Lung (tissue), 12 donors: Measurements from ENCODE around the gene AGAP1. TPM values are rescaled to one million over a fixed set of nuclear protein-coding genes. Genes with fewer than 3 reads are reported as not detected.

Source experiments
- ATAC-seq: fragments of 200-7000 bp; cut with Tn5 transposase; one replicate; pipeline ENCODE4 v1.9.1; 2020; ENCODE audit warnings: moderate number of reproducible peaks; ENCODE audit not compliant: insufficient read depth, low FRiP score
- DNase-seq, 3 donors: peaks; one replicate each; pipeline ENCODE4 v3.0.0-alpha.2; 2013 to 2017
- H3K27ac ChIP-seq, 2 donors: one replicate each; pipeline ENCODE4 v1.5.1; 2013; ENCODE audit warnings: mild to moderate bottlenecking in 2 of 2, moderate library complexity in 2 of 2, control low read depth in 1 of 2, inconsistent platforms in 1 of 2, low read depth in 1 of 2, low read length in 1 of 2
- H3K27me3 ChIP-seq, 3 donors: one replicate each; pipeline ENCODE4 v1.5.1; 2013; ENCODE audit warnings: low read length in 2 of 3; ENCODE audit not compliant: control insufficient read depth in 3 of 3, insufficient read depth in 3 of 3
- H3K36me3 ChIP-seq, 4 donors: one replicate each; pipeline ENCODE4 v1.5.1; 2013; ENCODE audit warnings: low read length in 4 of 4, mild to moderate bottlenecking in 1 of 4, moderate library complexity in 1 of 4; ENCODE audit not compliant: control insufficient read depth in 4 of 4, insufficient read depth in 4 of 4
- H3K4me1 ChIP-seq, 5 donors: one replicate each; pipeline ENCODE4 v1.5.1; 2013; ENCODE audit warnings: low read length in 5 of 5, mild to moderate bottlenecking in 2 of 5, moderate library complexity in 1 of 5; ENCODE audit not compliant: control insufficient read depth in 5 of 5, insufficient read depth in 5 of 5
- H3K4me3 ChIP-seq: one replicate; pipeline ENCODE4 v1.5.1; 2013; ENCODE audit warnings: mild to moderate bottlenecking, control low read depth, moderate library complexity
- H3K9ac ChIP-seq, 2 donors: one replicate each; pipeline ENCODE4 v1.5.1; 2013; ENCODE audit warnings: low read length in 2 of 2, control low read depth in 1 of 2; ENCODE audit not compliant: insufficient read depth in 1 of 2
- H3K9me3 ChIP-seq, 4 donors: one replicate each; pipeline ENCODE4 v1.5.1; 2013; ENCODE audit warnings: low read length in 3 of 4, mild to moderate bottlenecking in 1 of 4, moderate library complexity in 1 of 4; ENCODE audit not compliant: control insufficient read depth in 4 of 4, insufficient read depth in 3 of 4
- WGBS, 2 donors: extraction: QIAGEN DNeasy Blood & Tissue Kit; methylation state at CpG; one replicate each; pipeline ENCODE4 v1.1.7; 2013; 5-methylcytosine and 5-hydroxymethylcytosine counted together
- polyA plus RNA-seq, 2 donors: library from polyadenylated mRNA; stranded (reverse); fragments of 200-250 nt; gene quantifications; one replicate each; pipeline ENCODE4 v1.2.1, GENCODE V29; 2013
- total RNA-seq, 2 donors: library from RNA; depleted of rRNA in 1 of 2; stranded (reverse); fragments of >200 nt in 1 of 2; gene quantifications; one replicate each; pipeline ENCODE4 v1.2.1, GENCODE V29; 2014 to 2021
- TF ChIP-seq, protein P1 (sequence below): IDR thresholded peaks from 2 replicates; pipeline ENCODE4 v1.5.1; 2012; ENCODE audit warnings: mild to moderate bottlenecking; ENCODE audit errors: control extremely low read depth, extremely low read depth
- donor health status: control.
- donor health status: control.
- donor health status: Bipolar disorder and iron deficiency.
- donor health status: healthy.
- donor health status: DM: yes; HTN: yes; CAD: no.

The AGAP1 gene
- total and polyA plus RNA-seq, 4 donors, result 6.6 to 39.4 (median 20.2) TPM

DNA sequence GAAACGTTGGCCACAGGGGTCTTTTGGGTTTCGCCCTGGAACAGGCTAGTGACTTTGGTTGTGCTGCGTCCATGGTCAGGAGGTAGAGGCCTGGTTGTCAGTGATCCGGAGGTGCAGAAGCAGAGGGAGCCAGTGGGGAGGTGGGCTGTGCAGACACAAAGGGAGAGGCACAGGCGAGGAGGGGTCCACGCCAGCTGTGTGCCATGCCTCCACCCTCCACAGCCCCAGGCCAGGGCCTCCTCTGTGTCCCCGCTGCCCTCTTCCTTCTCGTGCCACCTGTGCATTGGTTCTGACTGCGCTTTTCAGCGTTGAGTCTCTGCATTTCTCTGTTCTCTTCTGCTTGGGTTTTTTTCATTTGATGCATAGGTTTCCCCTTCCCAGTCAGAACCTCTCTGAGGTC, 553.3 kb downstream of the AGAP1 start:
- H3K4me3 ChIP-seq, result no peak overlapping the region
- 93 to 97% methylated on average over 10 of the region's 10 CpGs for WGBS, 2 donors
- H3K27ac ChIP-seq, result no peak overlapping the region
- H3K9me3 ChIP-seq, result no peaks in the 10 kb centered on the region
- TF ChIP-seq, protein P1, sequence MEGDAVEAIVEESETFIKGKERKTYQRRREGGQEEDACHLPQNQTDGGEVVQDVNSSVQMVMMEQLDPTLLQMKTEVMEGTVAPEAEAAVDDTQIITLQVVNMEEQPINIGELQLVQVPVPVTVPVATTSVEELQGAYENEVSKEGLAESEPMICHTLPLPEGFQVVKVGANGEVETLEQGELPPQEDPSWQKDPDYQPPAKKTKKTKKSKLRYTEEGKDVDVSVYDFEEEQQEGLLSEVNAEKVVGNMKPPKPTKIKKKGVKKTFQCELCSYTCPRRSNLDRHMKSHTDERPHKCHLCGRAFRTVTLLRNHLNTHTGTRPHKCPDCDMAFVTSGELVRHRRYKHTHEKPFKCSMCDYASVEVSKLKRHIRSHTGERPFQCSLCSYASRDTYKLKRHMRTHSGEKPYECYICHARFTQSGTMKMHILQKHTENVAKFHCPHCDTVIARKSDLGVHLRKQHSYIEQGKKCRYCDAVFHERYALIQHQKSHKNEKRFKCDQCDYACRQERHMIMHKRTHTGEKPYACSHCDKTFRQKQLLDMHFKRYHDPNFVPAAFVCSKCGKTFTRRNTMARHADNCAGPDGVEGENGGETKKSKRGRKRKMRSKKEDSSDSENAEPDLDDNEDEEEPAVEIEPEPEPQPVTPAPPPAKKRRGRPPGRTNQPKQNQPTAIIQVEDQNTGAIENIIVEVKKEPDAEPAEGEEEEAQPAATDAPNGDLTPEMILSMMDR, result no peak
- peaks cover 0 to 14% (median 3%) of the 10 kb centered on the region in 4 donors for H3K36me3 ChIP-seq
- no peak overlapping the region for H3K9ac ChIP-seq
- no peaks in the 10 kb centered on the region for H3K4me1 ChIP-seq
- no peaks in the 10 kb centered on the region for H3K27me3 ChIP-seq
- no peak for DNase-seq
- ATAC-seq, result no peak

DNA sequence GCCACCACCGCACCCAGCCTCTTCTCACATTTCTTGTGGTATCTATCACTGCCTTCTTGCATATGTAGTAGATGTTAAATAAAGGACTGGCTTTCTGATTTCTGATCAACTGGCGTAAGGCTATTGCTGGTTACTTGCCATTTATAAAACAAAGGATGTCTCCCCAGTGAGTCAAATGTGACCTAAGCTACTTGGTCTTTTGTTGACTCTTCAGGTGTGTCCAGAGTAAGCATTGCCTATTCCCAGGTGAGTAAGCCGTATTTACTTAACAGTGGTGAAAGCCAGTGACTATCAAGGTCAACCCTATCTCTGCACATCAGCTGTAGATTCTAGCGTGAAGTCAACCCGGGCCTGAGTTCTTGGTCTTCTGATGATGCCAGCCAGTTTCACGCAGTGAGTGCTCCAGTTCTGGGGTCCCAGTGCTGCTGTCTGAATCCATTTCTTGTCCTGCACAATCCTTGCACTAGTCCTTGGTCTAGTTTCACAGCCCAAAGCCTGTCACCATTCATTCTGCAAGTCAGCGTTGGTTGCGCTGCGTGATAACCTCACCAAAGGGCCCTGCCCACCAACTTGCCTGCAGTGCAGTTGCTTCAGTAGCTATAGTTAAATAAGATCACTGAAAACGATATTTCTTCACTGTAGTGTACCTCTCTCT, 554.2 kb downstream of the AGAP1 start:
- H3K27me3 ChIP-seq, result no peaks in the 10 kb centered on the region
- DNase-seq, result no peak
- 91 to 93% methylated on average over 10 of the region's 10 CpGs for WGBS, 2 donors
- no peak overlapping the region for H3K27ac ChIP-seq
- TF ChIP-seq, protein P1, result no peak
- no peak for ATAC-seq
- no peak overlapping the region for H3K9ac ChIP-seq
- H3K4me1 ChIP-seq, result peaks cover 0 to 2% (median 0%) of the 10 kb centered on the region in 5 donors
- peaks cover 0 to 15% (median 3%) of the 10 kb centered on the region in 4 donors for H3K36me3 ChIP-seq
- no peak overlapping the region for H3K4me3 ChIP-seq
- H3K9me3 ChIP-seq, result no peaks in the 10 kb centered on the region

DNA sequence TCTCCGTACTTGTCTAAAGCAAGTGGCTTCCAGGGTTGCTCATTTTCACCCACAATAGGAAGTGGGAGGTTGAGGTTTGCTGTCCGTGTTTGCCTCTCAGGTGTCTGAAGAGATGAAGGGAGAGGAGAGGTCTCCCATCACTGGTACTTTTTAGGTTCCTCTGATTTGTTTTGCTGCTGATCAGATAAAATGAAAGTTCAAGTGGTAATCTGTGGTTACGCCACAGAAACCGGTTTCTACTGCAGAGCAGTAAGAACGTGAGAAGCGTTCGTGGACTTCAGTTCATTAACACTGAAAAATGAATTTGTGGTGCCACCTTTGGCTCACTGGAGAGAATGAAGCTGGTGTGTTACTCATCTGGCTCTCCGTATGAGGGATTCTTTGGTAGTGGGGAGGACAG, 556.1 kb downstream of the AGAP1 start:
- Histone ChIP-seq H3K9ac (no peak overlapping the region), H3K4me3 (no peak overlapping the region), H3K4me1 (peaks cover 0 to 2% (median 0%) of the 10 kb centered on the region in 5 donors), H3K27me3 (no peaks in the 10 kb centered on the region), H3K27ac (no peak overlapping the region), H3K36me3 (peaks cover 0 to 9% (median 3%) of the 10 kb centered on the region in 4 donors), H3K9me3 (no peaks in the 10 kb centered on the region)
- DNase-seq (no peak), ATAC-seq (no peak)
- TF ChIP-seq, protein P1, result no peak
- 81 to 86% methylated on average over 8 of the region's 8 CpGs for WGBS, 2 donors

DNA sequence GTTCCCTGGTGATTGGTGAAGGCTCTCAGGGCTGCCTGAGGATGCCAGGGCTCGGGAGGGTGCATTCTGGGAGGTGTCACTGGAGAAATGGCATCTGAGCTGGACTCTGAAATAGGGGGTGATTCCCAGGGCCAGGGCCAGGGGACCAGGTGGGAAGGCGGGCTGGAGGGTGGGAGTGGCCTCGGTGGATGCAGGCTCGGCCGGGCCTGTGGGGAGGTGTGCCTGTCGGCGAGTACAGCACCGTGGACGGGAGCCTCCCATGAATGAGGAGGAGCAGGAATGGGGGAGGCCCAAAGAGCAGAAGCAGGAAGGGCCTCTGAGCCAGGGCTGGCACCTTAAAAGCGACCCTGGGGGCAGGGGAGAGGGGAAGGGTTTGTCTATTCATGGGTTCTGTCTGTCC, 557.5 kb downstream of the AGAP1 start:
- DNase-seq (no peak), ATAC-seq (no peak)
- TF ChIP-seq, protein P1, result no peak

More for the DNA sequence above, 557.5 kb downstream of the AGAP1 start:
- Histone ChIP-seq H3K4me1 (peaks cover 0 to 2% (median 0%) of the 10 kb centered on the region in 5 donors), H3K4me3 (no peak overlapping the region), H3K9ac (no peak overlapping the region), H3K27me3 (no peaks in the 10 kb centered on the region), H3K9me3 (no peaks in the 10 kb centered on the region), H3K27ac (no peak overlapping the region), H3K36me3 (peaks cover 0 to 9% (median 3%) of the 10 kb centered on the region in 4 donors)
- 75 to 82% methylated on average over 10 of the region's 10 CpGs for WGBS, 2 donors
